Lower leg skin (tissue), 3 donors: Measurements from ENCODE around the gene TMEM161B.

Experiments
- CTCF ChIP-seq, 3 donors: fragments of 450-650 bp; IDR thresholded peaks; one replicate each; pipeline ENCODE4 v1.5.1; 2016; ENCODE audit warnings: antibody characterized with exemption in 3 of 3, mild to moderate bottlenecking in 3 of 3, moderate library complexity in 2 of 3
- POLR2A ChIP-seq, 2 donors: fragments of 450-650 bp; IDR thresholded peaks; one replicate each; pipeline ENCODE4 v1.6.1; 2016 to 2017; ENCODE audit warnings: antibody characterized with exemption in 2 of 2, mild to moderate bottlenecking in 1 of 2, moderate library complexity in 1 of 2

GRCh38 chr5:88235828-88236227 lies 32.8 kb downstream of the TMEM161B start:
- TF ChIP-seq CTCF (IDR thresholded peaks at IDR 0.05) (no peak), POLR2A (IDR thresholded peaks at IDR 0.05) (no peak)
